Panc1 (cell line): ENCODE results near the gene MAPK1IP1L.

Experiments used
- POLR2AphosphoS5 ChIP-seq: IDR thresholded peaks from 2 replicates; pipeline ENCODE4 v1.6.1; 2012; ENCODE audit warnings: mild to moderate bottlenecking, low read depth, low read length, moderate library complexity
- SIN3A ChIP-seq: IDR thresholded peaks from 2 replicates; pipeline ENCODE4 v1.6.1; 2012; ENCODE audit warnings: low read depth, mild to moderate bottlenecking, low read length, moderate library complexity, borderline replicate concordance; ENCODE audit not compliant: insufficient read depth
- TCF7L2 ChIP-seq: IDR thresholded peaks from 2 replicates; pipeline ENCODE4 v1.6.1; 2011; ENCODE audit warnings: mild to moderate bottlenecking, low read depth, low read length, inconsistent platforms
- TF ChIP-seq, protein P1 (sequence below): fragments of 450-650 bp; IDR thresholded peaks from 2 replicates; pipeline ENCODE4 v1.5.1; 2017; ENCODE audit warnings: mild to moderate bottlenecking
- TF ChIP-seq, protein P2 (sequence below), 2 experiments: IDR thresholded peaks; 2 replicates each; pipeline ENCODE4 v1.6.1; 2011 to 2012; ENCODE audit warnings: low read depth in 2 of 2, control low read depth in 1 of 2, low read length in 1 of 2, mild to moderate bottlenecking in 1 of 2, moderate library complexity in 1 of 2; ENCODE audit not compliant: insufficient read depth in 1 of 2

DNA sequence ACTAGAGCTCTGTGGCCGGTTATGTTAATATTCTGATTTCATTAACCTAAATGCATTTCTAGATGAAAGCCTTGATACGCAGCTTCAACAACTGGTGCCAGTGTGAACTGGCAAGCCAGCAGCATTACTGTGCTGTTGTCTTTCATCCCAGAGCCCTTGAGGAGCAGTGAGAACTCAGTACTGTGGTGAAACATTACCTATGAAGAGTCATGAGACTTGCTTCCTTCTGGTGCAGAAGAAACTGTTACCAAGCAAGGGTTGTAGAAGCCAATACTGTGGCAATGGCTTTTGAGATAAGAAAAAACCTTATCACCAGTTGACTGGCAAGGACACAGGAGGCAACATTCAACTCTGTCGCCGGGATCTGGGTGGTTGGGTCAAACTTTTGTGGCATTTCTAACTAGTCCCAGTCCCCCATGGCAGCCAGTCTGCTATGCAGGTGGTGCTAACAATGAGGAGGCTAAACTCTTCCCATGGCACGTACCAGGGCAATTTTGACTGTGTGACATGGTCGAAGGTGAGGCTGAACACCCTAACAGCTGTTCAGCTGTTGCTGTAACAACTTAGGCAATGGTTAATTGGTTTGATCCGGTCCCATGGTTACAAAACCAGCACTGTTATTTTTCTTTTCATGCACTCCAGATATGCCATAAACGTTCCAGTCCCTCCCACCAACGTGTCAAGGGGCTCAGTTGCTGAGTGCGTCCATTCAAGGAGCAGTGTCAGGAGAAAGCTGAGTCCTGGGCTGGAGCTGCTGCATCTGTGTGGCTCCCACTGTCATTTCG is 65.0 kb downstream of the MAPK1IP1L start:
- TF ChIP-seq, protein P1, sequence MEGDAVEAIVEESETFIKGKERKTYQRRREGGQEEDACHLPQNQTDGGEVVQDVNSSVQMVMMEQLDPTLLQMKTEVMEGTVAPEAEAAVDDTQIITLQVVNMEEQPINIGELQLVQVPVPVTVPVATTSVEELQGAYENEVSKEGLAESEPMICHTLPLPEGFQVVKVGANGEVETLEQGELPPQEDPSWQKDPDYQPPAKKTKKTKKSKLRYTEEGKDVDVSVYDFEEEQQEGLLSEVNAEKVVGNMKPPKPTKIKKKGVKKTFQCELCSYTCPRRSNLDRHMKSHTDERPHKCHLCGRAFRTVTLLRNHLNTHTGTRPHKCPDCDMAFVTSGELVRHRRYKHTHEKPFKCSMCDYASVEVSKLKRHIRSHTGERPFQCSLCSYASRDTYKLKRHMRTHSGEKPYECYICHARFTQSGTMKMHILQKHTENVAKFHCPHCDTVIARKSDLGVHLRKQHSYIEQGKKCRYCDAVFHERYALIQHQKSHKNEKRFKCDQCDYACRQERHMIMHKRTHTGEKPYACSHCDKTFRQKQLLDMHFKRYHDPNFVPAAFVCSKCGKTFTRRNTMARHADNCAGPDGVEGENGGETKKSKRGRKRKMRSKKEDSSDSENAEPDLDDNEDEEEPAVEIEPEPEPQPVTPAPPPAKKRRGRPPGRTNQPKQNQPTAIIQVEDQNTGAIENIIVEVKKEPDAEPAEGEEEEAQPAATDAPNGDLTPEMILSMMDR: no peak
- TF ChIP-seq POLR2AphosphoS5: no peak
- TF ChIP-seq, protein P2, sequence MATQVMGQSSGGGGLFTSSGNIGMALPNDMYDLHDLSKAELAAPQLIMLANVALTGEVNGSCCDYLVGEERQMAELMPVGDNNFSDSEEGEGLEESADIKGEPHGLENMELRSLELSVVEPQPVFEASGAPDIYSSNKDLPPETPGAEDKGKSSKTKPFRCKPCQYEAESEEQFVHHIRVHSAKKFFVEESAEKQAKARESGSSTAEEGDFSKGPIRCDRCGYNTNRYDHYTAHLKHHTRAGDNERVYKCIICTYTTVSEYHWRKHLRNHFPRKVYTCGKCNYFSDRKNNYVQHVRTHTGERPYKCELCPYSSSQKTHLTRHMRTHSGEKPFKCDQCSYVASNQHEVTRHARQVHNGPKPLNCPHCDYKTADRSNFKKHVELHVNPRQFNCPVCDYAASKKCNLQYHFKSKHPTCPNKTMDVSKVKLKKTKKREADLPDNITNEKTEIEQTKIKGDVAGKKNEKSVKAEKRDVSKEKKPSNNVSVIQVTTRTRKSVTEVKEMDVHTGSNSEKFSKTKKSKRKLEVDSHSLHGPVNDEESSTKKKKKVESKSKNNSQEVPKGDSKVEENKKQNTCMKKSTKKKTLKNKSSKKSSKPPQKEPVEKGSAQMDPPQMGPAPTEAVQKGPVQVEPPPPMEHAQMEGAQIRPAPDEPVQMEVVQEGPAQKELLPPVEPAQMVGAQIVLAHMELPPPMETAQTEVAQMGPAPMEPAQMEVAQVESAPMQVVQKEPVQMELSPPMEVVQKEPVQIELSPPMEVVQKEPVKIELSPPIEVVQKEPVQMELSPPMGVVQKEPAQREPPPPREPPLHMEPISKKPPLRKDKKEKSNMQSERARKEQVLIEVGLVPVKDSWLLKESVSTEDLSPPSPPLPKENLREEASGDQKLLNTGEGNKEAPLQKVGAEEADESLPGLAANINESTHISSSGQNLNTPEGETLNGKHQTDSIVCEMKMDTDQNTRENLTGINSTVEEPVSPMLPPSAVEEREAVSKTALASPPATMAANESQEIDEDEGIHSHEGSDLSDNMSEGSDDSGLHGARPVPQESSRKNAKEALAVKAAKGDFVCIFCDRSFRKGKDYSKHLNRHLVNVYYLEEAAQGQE (IDR thresholded peaks at IDR 0.05; ENCODE audit: insufficient read depth in 1 of 2, low read depth in 2 of 2, low read length in 1 of 2): no peak
- no peak for TF ChIP-seq TCF7L2
- no peak for TF ChIP-seq SIN3A
